Thyroid gland (tissue), 4 donors: ENCODE data around the gene IQCE. TPM values are rescaled to one million over a fixed set of nuclear protein-coding genes. Genes with fewer than 3 reads are reported as not detected.

Source experiments
- DNase-seq, 2 donors: peaks; one replicate each; pipeline ENCODE4 v3.0.0-alpha.2; 2019
- H3K27ac ChIP-seq, 3 donors: fragments of 200-600 bp; sonication (generic); 1 replicate in 2 of 3; 2 replicates in 1 of 3; pipeline ENCODE4 v1.5.1; 2016 to 2019; ENCODE audit warnings: mild to moderate bottlenecking in 1 of 3, moderate library complexity in 1 of 3
- H3K27me3 ChIP-seq: fragments of 200-600 bp; sonication (generic); one replicate; pipeline ENCODE4 v1.5.1; 2019
- H3K36me3 ChIP-seq, 2 donors: fragments of 200-600 bp; sonication (generic); one replicate each; pipeline ENCODE4 v1.5.1; 2016 to 2019
- H3K4me1 ChIP-seq, 2 donors: fragments of 200-600 bp; sonication (generic); one replicate each; pipeline ENCODE4 v1.5.1; 2017 to 2019
- H3K4me3 ChIP-seq, 3 donors: fragments of 200-600 bp; sonication (generic); replicated peaks in 1 of 3; 1 replicate in 2 of 3; 2 replicates in 1 of 3; pipeline ENCODE4 v1.5.1; 2016; ENCODE audit warnings: mild to moderate bottlenecking in 1 of 3
- H3K9me3 ChIP-seq: fragments of 200-600 bp; sonication (generic); one replicate; pipeline ENCODE4 v1.5.1; 2017
- POLR2A ChIP-seq, 2 donors: fragments of 450-650 bp; IDR thresholded peaks; one replicate each; pipeline ENCODE4 v1.6.1; 2017; ENCODE audit warnings: antibody characterized with exemption in 2 of 2, mild to moderate bottlenecking in 2 of 2, moderate library complexity in 1 of 2
- WGBS, 2 donors: methylation state at CpG; one replicate each; pipeline ENCODE4 v1.1.5; 2017; 5-methylcytosine and 5-hydroxymethylcytosine counted together
- intact Hi-C: fragments of 100-400 bp; cut with DNase I; formaldehyde crosslinking; loops from one replicate; pipeline ENCODE4 v1.15.1; 2023
- total RNA-seq, 4 donors: library from RNA; depleted of rRNA; stranded (reverse); fragments of >200 nt; gene quantifications; one replicate each; pipeline ENCODE4 v1.2.3, GENCODE V29; 2016
- TF ChIP-seq, protein P1 (sequence below), 6 experiments: fragments of 200-600 bp in 3 of 6; fragments of 450-650 bp in 3 of 6; sonication (generic) in 3 of 6; IDR thresholded peaks; one replicate each; pipeline ENCODE4 v1.5.1; 2016 to 2019; ENCODE audit warnings: antibody characterized with exemption in 6 of 6, mild to moderate bottlenecking in 2 of 6, inconsistent platforms in 1 of 6, moderate library complexity in 1 of 6

Gene IQCE
- total RNA-seq, 4 donors from 2014 or later: 16.0 to 40.2 (median 37.2) TPM

DNA sequence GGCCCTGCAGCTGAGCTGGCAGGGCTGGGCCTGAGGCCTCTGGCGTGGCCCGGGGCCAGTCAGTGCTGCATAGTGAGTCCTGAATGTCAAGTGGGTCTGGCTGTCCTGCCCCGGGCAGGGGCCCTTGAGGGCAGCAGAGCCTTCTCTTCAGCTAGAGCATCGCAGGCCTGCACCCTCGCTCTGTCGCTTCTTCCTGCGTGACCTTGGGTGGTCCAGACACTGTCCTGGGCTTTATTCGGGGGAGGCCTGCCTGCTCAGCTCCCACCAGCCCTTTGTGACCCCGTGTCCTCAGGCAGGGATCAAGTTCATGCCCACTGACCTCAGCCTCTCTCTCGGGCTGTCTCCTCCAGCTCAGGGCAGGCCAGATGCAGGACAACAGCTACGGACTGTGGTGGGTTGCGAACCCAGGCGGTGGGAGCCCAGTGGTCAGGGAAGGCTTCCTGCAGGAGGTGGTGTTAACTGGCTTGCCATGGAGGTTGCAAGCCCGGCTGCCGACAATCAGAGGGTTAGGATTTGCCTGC is 76.4 kb downstream of the IQCE start:
- H3K27me3 ChIP-seq: no peaks in the 10 kb centered on the region
- no peaks in the 10 kb centered on the region for H3K36me3 ChIP-seq
- no peaks in the 10 kb centered on the region for H3K9me3 ChIP-seq
- peak in 1 of 2 donors; percentile 41 for DNase-seq
- no peak overlapping the region for H3K4me3 ChIP-seq
- H3K4me1 ChIP-seq: peaks cover 75 to 88% of the 10 kb centered on the region in 2 donors
- H3K27ac ChIP-seq: peak overlapping the region; percentile 88 to 95 (median 88)
- 87 to 100% methylated on average over 3 to 5 of the region's 15 CpGs for WGBS, 2 donors
- TF ChIP-seq, protein P1, sequence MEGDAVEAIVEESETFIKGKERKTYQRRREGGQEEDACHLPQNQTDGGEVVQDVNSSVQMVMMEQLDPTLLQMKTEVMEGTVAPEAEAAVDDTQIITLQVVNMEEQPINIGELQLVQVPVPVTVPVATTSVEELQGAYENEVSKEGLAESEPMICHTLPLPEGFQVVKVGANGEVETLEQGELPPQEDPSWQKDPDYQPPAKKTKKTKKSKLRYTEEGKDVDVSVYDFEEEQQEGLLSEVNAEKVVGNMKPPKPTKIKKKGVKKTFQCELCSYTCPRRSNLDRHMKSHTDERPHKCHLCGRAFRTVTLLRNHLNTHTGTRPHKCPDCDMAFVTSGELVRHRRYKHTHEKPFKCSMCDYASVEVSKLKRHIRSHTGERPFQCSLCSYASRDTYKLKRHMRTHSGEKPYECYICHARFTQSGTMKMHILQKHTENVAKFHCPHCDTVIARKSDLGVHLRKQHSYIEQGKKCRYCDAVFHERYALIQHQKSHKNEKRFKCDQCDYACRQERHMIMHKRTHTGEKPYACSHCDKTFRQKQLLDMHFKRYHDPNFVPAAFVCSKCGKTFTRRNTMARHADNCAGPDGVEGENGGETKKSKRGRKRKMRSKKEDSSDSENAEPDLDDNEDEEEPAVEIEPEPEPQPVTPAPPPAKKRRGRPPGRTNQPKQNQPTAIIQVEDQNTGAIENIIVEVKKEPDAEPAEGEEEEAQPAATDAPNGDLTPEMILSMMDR (IDR thresholded peaks at IDR 0.05): no peak
- TF ChIP-seq POLR2A (IDR thresholded peaks at IDR 0.05): no peak
- intact Hi-C loops: no loop called here

DNA sequence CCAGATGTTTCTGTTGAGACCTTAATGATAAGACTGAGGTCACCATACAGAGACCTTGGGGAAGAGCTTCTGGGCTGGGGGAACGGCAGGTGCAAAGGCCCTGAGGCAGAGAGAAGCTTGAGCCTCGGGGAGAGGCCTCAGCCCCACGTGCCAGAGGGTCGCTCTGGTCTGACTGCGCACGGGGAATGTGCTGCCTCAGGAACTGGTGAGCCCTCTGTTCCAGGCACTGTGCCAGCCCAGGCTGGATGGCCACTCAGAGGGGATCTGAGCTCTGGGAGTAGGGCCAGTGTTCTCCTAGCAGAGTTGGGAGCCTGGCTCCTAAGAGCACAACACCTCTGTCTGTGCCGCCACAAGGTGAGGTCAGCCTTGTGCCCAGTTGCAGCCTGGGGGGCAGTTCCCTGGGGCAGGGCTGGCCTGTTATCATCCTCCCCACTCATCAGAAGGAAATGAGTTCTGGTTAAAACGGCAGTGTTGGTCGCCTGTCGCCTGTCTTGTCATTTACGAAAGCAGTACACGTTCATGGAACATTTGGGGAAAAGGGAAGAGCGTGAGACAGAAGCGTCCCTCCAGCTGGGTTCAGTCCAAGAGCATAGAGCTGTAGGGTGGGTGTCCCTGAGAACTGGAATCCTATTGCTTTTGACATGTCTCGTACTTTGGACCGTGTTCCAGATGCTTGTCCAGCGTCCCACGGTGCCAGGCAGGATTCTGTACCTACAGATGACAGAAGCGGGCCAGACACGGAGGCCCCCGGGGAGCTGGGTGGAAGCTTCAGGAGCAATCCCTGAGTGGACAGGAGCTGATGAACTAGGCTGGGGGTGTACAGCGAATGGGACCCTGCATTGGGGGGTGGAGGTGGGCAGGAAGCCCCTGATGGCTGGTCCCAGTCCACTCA is 77.3 kb downstream of the IQCE start:
- Histone ChIP-seq H3K27ac (peak overlapping the region; percentile 88 to 95 (median 88)), H3K4me1 (peaks cover 75 to 88% of the 10 kb centered on the region in 2 donors), H3K27me3 (no peaks in the 10 kb centered on the region), H3K36me3 (no peaks in the 10 kb centered on the region), H3K9me3 (no peaks in the 10 kb centered on the region), H3K4me3 (no peak overlapping the region)
- TF ChIP-seq, protein P1 (IDR thresholded peaks at IDR 0.05): no peak
- TF ChIP-seq POLR2A (IDR thresholded peaks at IDR 0.05): peak in 1 of 2 donors; percentile 34
- 70 to 78% methylated on average over 14 to 22 of the region's 22 CpGs for WGBS, 2 donors
- intact Hi-C loops: no loop called here
- peak; percentile 69 to 98 for DNase-seq

DNA sequence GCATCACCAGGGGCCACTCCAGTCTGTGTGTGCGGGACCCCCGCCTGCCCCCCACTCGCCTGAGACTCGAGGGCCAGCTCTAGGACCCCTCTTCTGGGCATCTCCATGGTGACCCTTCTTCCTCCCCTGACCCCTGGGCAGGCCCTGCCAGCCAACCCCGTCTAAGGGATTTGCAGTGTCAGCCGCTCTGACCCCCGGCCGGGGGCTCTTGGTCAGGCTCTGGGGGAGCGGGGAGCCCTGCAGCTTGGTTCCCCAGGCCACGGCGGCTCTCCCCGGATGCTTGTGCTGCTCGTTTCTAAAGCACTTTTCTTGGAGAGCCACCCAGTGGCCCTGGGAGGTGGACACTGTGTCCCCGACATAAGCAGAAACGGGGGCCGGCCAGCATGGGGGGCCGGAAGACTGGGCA is 78.3 kb downstream of the IQCE start:
- H3K27ac ChIP-seq: peak overlapping the region; percentile 80 to 95 (median 88)
- intact Hi-C loops: no loop called here
- H3K36me3 ChIP-seq: no peaks in the 10 kb centered on the region
- H3K4me1 ChIP-seq: peaks cover 81 to 95% of the 10 kb centered on the region in 2 donors
- 92 to 93% methylated on average over 11 to 17 of the region's 17 CpGs for WGBS, 2 donors
- H3K4me3 ChIP-seq: no peak overlapping the region
- H3K9me3 ChIP-seq: no peaks in the 10 kb centered on the region
- TF ChIP-seq, protein P1 (IDR thresholded peaks at IDR 0.05): no peak
- no peak for TF ChIP-seq POLR2A (IDR thresholded peaks at IDR 0.05)
- no peak for DNase-seq
- no peaks in the 10 kb centered on the region for H3K27me3 ChIP-seq

DNA sequence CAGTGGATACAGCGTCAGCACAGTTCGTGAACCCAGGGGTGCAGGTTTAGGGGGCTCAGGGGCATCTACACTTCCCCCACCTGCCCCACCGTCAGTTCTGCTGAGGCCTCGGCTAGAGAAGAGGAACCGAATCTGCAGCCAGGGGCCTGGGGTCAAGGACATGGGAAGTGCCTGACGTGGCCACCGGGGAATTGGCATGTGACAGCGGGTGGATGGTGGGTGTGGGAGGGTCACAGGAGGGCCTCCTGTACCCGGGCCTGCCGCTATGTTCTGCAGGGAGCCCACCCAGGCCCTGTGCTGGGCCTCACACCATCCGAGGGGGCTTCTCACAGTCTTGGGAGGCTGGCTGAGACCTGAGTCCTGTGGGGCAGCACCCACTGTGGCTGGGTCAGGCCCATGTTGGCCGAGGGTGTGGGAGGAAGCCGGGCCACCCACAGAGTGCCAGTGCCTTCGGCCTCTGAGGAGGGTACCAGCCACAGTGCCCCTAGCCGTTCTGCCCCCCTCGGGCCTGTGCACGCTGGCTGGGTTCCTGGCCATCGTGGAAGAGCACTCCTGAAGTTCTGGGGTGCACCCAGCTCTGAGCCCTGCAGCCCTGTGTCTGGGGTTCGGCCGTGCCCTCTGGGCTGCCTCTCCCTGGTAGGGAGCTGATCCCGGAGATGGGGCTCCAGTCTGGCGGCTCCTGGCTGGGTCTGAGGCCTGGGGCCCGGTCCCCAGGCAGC is 78.9 kb downstream of the IQCE start:
- Histone ChIP-seq H3K4me3 (no peak overlapping the region), H3K36me3 (no peaks in the 10 kb centered on the region), H3K9me3 (no peaks in the 10 kb centered on the region), H3K27me3 (no peaks in the 10 kb centered on the region), H3K27ac (peak overlapping the region; percentile 80 to 98 (median 95)), H3K4me1 (peaks cover 78 to 95% of the 10 kb centered on the region in 2 donors)
- DNase-seq: peak in 1 of 2 donors; percentile 40
- no peak for TF ChIP-seq POLR2A (IDR thresholded peaks at IDR 0.05)
- TF ChIP-seq, protein P1 (IDR thresholded peaks at IDR 0.05): no peak
- 73% methylated on average over 14 of the region's 23 CpGs; no CpG with 5 or more reads in 1 of the 2 donors for WGBS, 2 donors
- intact Hi-C loops: no loop called here
